ENCODE results near the gene EIF3L. TPM values are rescaled to one million over a fixed set of nuclear protein-coding genes. Genes with fewer than 3 reads are reported as not detected.

Gene EIF3L
- total RNA-seq, 1 donor from 2014 or later, result 526 TPM

DNA sequence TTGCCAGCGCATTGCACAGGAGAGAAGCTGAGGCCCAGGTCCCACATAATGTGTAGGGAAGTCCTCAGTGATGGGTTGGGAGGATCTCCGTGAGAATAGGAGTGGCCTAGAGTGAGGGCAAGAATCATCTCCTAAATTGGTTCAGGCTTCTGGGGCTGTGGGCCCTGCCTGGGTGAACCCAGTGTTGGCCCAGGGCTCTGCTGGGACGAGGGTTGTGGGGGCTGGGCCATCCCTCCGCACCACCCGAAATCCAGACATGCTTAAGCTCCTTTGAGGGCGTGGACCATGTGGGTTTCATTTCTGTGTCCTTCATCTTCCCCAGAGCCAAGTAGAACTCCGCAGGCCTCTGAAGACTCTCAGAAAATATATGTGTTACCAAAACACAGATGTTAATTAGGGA is 60.5 kb downstream of the EIF3L start:
- Mint-ChIP-seq H3K36me3 (ENCODE audit: unreplicated experiment) (no peaks in the 10 kb centered on the region), H3K4me1 (ENCODE audit: low read depth, unreplicated experiment) (peaks cover 38% of the 10 kb centered on the region), H3K4me3 (ENCODE audit: unreplicated experiment) (peak overlapping the region; percentile 78), H3K27me3 (ENCODE audit: unreplicated experiment) (peaks cover 25% of the 10 kb centered on the region), H3K27ac (ENCODE audit: unreplicated experiment) (peak overlapping the region; percentile 81), H3K9me3 (ENCODE audit: unreplicated experiment) (peaks cover 11% of the 10 kb centered on the region)
- TF ChIP-seq, protein P1, sequence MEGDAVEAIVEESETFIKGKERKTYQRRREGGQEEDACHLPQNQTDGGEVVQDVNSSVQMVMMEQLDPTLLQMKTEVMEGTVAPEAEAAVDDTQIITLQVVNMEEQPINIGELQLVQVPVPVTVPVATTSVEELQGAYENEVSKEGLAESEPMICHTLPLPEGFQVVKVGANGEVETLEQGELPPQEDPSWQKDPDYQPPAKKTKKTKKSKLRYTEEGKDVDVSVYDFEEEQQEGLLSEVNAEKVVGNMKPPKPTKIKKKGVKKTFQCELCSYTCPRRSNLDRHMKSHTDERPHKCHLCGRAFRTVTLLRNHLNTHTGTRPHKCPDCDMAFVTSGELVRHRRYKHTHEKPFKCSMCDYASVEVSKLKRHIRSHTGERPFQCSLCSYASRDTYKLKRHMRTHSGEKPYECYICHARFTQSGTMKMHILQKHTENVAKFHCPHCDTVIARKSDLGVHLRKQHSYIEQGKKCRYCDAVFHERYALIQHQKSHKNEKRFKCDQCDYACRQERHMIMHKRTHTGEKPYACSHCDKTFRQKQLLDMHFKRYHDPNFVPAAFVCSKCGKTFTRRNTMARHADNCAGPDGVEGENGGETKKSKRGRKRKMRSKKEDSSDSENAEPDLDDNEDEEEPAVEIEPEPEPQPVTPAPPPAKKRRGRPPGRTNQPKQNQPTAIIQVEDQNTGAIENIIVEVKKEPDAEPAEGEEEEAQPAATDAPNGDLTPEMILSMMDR (IDR thresholded peaks at IDR 0.05; ENCODE audit: partially characterized antibody, unreplicated experiment), result no peak
- no peak for DNase-seq

DNA sequence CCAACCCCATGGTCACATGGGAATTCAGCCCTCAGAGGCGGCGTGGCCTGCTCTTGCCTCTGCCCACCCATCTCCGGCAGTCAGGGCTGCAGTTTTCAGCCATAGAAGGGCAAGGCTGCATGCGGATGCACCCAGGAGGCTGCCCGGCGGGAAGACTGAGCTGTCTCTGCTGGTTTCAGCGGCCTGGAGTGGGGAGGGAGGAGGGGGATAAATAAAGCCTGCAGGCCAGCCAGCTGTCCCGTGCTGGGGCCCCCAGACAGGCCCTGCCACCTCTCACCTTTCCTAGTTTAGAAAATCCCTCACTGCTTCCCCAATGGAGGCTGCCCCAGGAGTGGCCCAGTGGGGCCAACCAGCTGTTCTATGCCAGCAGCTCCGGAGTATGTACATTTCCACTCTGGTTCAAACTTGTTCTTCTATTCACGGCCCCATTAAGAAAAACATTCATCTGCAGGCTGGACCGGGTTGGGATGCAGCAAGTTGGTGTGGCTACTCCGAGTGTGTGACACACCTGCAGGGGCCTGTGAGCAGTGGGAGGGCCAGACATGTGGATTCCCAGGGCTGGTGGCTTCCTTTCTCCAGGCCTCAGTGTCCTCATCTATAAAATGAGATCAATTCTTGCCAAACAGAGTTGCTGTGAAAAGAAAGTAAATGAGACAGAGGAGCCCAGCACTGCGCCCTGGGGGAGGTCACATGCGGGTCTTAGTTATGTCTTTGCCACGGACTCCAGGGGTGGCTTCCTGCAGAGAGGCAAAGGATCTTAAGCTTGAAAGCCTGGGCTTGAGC is 61.9 kb downstream of the EIF3L start:
- peaks cover 17% of the 10 kb centered on the region for H3K27me3 Mint-ChIP-seq (ENCODE audit: unreplicated experiment)
- H3K36me3 Mint-ChIP-seq (ENCODE audit: unreplicated experiment), result no peaks in the 10 kb centered on the region
- H3K4me3 Mint-ChIP-seq (ENCODE audit: unreplicated experiment), result peak overlapping the region; percentile 78
- TF ChIP-seq, protein P1 (IDR thresholded peaks at IDR 0.05; ENCODE audit: partially characterized antibody, unreplicated experiment), result no peak
- peaks cover 32% of the 10 kb centered on the region for H3K4me1 Mint-ChIP-seq (ENCODE audit: low read depth, unreplicated experiment)
- peak; percentile 52 for DNase-seq
- peaks cover 4% of the 10 kb centered on the region for H3K9me3 Mint-ChIP-seq (ENCODE audit: unreplicated experiment)
- H3K27ac Mint-ChIP-seq (ENCODE audit: unreplicated experiment), result no peak overlapping the region

DNA sequence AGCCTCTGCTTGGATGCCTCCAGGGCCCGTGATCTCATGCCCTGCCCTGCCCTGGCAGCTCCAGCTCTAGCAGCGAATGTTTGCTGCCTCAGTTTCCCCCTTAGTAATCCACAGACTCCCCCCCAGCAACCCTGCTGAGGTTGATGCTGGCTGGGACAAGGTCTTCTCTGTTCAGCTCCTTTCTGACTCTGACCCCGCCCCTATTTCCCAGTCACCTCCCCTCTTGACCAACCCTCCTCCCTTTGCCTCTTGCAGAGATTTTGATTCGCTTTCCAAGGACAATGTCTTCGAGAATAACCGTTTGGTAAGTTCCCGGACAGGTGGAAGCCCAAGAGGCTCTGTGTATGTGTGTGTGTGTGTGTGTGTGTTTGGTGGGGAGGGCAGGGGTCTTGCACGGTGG is 62.5 kb downstream of the EIF3L start:
- Mint-ChIP-seq H3K4me1 (ENCODE audit: low read depth, unreplicated experiment) (peaks cover 32% of the 10 kb centered on the region), H3K36me3 (ENCODE audit: unreplicated experiment) (no peaks in the 10 kb centered on the region), H3K27me3 (ENCODE audit: unreplicated experiment) (peaks cover 17% of the 10 kb centered on the region), H3K27ac (ENCODE audit: unreplicated experiment) (peak overlapping the region; percentile 62), H3K4me3 (ENCODE audit: unreplicated experiment) (peak overlapping the region; percentile 42), H3K9me3 (ENCODE audit: unreplicated experiment) (peaks cover 4% of the 10 kb centered on the region)
- TF ChIP-seq, protein P1 (IDR thresholded peaks at IDR 0.05; ENCODE audit: partially characterized antibody, unreplicated experiment), result no peak
- no peak for DNase-seq

DNA sequence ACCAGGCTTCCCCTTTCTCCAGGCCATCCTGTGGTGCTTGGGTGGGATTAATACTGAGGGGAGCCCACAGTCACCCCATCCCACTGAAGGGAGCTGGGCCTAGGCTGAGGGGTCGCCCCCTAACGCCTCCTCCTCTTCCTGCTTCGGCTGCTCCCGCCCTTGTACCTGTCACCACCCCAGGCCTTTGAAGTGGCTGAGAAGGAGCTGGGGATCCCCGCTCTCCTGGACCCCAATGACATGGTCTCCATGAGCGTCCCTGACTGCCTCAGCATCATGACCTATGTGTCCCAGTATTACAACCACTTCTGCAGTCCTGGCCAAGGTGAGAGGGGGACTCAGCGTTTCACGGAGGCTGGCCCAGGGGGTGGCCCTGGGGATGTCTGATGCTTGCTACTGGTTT is 63.0 kb downstream of the EIF3L start:
- peaks cover 32% of the 10 kb centered on the region for H3K4me1 Mint-ChIP-seq (ENCODE audit: low read depth, unreplicated experiment)

More for the DNA sequence above, 63.0 kb downstream of the EIF3L start:
- peaks cover 4% of the 10 kb centered on the region for H3K9me3 Mint-ChIP-seq (ENCODE audit: unreplicated experiment)
- H3K4me3 Mint-ChIP-seq (ENCODE audit: unreplicated experiment), result no peak overlapping the region
- H3K27ac Mint-ChIP-seq (ENCODE audit: unreplicated experiment), result no peak overlapping the region
- no peaks in the 10 kb centered on the region for H3K36me3 Mint-ChIP-seq (ENCODE audit: unreplicated experiment)
- TF ChIP-seq, protein P1 (IDR thresholded peaks at IDR 0.05; ENCODE audit: partially characterized antibody, unreplicated experiment), result no peak
- DNase-seq, result no peak
- peaks cover 16% of the 10 kb centered on the region for H3K27me3 Mint-ChIP-seq (ENCODE audit: unreplicated experiment)

Data from glutamatergic neuron (in vitro differentiated cells).